ENCODE measurements around the gene C2CD4D.

Gene C2CD4D

DNA sequence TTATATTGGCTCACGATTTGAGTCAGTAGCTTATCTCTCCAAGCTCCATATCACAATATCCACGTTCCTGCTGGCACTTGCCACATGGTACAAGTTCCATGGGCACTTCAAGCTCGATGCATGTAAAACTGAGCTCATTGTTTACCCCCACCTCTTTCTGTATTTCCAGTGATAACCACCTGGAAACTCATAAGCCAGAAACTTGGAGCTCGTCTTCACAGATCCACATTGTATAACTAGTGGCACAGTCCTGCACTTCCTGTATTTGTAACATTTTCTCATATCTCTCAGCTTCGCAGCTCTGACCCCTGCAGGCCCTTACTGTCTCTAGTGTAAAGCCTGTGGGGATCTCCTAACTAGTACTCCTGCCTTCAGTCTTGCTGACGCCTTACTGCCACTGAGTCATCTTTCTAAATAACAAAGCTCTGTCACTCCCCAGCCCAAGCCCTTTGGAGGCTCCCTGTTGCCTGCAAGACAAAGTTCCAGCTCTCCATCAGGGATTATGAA lies 6.5 kb upstream of the C2CD4D start:
- no peak for DNase-seq (ENCODE audit: extremely low spot score)
- ChIA-PET POLR2A (no interaction called here), CTCF (interaction anchor here (1.3 kb wide), 1 partner anchor 11 kb away, joined by 5 read pairs; no protein-coding TSS in a partner anchor)
- TF ChIP-seq, protein P1, sequence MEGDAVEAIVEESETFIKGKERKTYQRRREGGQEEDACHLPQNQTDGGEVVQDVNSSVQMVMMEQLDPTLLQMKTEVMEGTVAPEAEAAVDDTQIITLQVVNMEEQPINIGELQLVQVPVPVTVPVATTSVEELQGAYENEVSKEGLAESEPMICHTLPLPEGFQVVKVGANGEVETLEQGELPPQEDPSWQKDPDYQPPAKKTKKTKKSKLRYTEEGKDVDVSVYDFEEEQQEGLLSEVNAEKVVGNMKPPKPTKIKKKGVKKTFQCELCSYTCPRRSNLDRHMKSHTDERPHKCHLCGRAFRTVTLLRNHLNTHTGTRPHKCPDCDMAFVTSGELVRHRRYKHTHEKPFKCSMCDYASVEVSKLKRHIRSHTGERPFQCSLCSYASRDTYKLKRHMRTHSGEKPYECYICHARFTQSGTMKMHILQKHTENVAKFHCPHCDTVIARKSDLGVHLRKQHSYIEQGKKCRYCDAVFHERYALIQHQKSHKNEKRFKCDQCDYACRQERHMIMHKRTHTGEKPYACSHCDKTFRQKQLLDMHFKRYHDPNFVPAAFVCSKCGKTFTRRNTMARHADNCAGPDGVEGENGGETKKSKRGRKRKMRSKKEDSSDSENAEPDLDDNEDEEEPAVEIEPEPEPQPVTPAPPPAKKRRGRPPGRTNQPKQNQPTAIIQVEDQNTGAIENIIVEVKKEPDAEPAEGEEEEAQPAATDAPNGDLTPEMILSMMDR (IDR thresholded peaks at IDR 0.05; ENCODE audit: control extremely low read depth, extremely low read depth, low read depth, missing control alignments), result no peak

DNA sequence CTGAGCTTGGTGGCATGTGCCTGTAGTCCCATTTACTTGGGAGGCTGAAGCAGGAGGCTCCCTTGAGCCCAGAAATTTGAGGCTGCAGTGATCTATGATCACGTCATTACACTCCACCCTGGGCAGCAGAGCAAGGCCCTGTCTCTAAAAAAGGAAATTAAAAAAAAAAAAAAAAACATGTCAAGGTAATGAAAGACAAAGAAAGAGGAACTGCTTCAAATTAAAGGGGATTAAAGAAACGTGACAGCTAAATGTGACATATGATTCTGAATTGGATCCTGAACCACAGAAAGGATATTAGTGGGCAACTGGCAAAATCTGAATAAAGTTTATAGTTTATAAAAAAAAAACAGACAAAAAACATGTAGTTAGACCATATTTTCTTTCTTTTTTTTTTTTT lies 3.8 kb upstream of the C2CD4D start:
- DNase-seq (ENCODE audit: extremely low spot score), result no peak
- ChIA-PET POLR2A (no interaction called here), CTCF (interaction anchor here (1.2 to 2.6 kb wide), 2 partner anchors 10 to 250 kb away, joined by 4 to 6 read pairs; partner anchors contain the start of gene THEM5)
- TF ChIP-seq, protein P1 (IDR thresholded peaks at IDR 0.05; ENCODE audit: control extremely low read depth, extremely low read depth, low read depth, missing control alignments), result no peak

DNA sequence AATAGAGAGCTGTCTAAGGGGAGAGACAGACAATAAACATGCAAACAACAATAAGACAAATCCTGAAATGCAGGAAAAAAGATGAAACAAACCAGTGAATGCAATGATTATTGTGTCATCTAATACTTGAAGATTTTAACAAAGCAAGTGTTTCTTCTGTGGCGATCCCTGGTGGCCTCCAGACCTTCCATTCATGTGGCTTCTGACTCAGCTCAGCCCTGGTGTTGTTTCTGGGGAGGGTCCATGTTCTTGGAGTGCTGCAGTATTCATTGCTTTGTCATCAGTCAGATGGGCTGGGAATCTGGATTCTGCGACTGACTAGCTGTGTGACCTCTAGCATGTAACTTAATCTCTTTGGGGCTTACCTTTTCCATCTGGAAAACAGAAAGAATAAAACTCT lies 1.5 kb upstream of the C2CD4D start:
- ChIA-PET POLR2A (interaction anchor here (0.6 kb wide), 1 partner anchor 30 kb away, joined by 9 read pairs; no protein-coding TSS in a partner anchor), CTCF (no interaction called here)
- TF ChIP-seq, protein P1 (IDR thresholded peaks at IDR 0.05; ENCODE audit: control extremely low read depth, extremely low read depth, low read depth, missing control alignments), result no peak
- DNase-seq (ENCODE audit: extremely low spot score), result no peak

DNA sequence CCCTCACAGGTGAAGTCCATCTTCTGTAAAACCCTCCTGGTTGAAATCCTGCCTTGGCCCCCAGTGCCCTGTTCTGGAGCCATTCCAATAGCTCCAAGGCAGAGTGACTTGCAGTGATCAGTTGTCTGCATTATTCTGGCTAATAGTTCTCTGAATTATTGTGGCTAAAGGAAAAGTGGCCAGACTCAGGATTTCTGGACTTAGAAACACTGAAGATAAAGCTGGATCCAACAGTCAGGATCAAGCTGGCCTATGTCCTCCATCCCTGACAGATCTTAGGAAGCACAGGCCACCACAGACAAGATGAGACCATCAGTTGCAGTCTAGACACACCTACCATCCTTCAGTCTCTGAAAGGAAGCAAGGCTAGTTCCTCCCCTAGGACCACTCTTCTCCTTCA lies 801 bp upstream of the C2CD4D start:
- ChIA-PET CTCF (interaction anchor here (1.4 kb wide), 1 partner anchor 18 kb away, joined by 6 read pairs; no protein-coding TSS in a partner anchor), POLR2A (no interaction called here)
- no peak for DNase-seq (ENCODE audit: extremely low spot score)
- TF ChIP-seq, protein P1 (IDR thresholded peaks at IDR 0.05; ENCODE audit: control extremely low read depth, extremely low read depth, low read depth, missing control alignments), result no peak

DNA sequence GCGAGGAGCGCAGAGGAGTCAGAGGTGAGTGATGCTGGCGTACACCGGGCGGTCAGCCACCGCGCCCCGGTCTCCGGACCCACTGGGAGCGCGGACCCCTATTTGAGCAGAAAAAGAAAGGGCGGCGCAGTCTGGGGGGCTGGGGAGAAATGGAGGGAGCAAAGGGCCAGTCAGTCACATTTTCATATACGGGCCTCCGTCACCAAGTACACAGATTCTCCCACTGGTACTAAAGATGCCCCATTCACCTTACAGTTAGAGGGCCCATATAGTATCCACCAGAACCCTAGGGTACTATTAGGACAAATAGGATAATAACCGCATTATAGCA lies 573 bp downstream of the C2CD4D start:
- ChIA-PET CTCF (interaction anchor here (1.1 to 1.4 kb wide), 2 partner anchors 20 to 104 kb away, joined by 3 to 6 read pairs; no protein-coding TSS in a partner anchor), POLR2A (no interaction called here)
- DNase-seq (ENCODE audit: extremely low spot score), result no peak
- TF ChIP-seq, protein P1 (IDR thresholded peaks at IDR 0.05; ENCODE audit: control extremely low read depth, extremely low read depth, low read depth, missing control alignments), result no peak

DNA sequence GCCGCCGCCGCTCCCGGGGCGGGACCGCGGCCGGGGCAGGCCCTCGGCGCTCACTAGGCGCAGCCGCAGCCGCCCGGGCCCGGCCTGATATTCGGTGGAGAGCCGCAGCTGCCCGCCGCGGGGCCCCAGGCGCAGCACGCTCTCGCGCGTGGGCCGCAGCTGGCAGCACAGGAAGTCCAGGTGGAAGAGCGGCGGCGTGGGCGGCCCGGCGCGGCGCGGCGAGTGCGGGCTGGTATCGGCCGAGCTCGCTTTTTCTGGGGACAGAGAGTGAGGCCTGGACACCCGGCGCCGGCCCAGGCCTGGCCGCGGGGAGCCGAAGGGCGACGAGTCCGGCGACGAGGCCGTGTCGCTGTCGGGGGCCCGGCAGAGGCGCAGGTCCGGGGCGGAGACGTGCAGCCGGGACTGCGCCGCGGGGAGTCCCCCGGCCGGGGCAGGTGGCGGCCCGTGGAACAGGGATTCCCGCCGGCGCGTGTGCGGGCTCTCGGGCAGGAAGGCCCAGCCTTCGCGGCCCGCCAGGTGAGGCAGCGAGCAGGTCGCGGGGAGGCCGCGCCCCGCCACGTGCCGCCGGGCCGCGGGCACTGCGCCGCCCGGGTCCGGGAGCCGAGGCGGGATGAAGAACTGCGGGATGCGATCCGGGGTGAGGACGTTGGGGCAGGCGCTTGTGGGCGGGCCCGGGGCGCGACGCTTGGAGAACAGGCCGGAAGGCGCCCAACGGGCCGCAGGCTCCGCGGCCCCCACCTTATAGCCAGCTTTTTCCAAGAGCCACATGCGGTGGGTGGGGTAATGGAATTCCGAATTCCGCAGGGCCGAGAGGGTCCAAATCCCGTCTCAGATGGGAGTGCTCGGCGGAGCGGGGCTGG lies 1.2 kb downstream of the C2CD4D start:
- peak; percentile 73 for DNase-seq (ENCODE audit: extremely low spot score)
- ChIA-PET CTCF (interaction anchor here (0.9 to 2.8 kb wide), 5 partner anchors 17 to 245 kb away, joined by 3 to 15 read pairs (median 3); no protein-coding TSS in a partner anchor), POLR2A (no interaction called here)
- TF ChIP-seq, protein P1 (IDR thresholded peaks at IDR 0.05; ENCODE audit: control extremely low read depth, extremely low read depth, low read depth, missing control alignments), result no peak

All from GM10248 (cell line).